H1 (cell line): ENCODE results near the gene MPP2. TPM values are rescaled to one million over a fixed set of nuclear protein-coding genes. Genes with fewer than 3 reads are reported as not detected.

ENCODE experiments used
- KDM4A ChIP-seq: IDR thresholded peaks from one replicate; pipeline ENCODE4 v1.7.1; 2012; ENCODE audit warnings: low read depth, mild to moderate bottlenecking, moderate library complexity, low read length, inconsistent platforms; ENCODE audit not compliant: severe bottlenecking
- SAP30 ChIP-seq: fragments of 300-600 bp; sonication (generic); IDR thresholded peaks from 2 replicates; pipeline ENCODE4 v1.7.1; 2012; ENCODE audit warnings: low read length, moderate library complexity, mild to moderate bottlenecking, inconsistent platforms; ENCODE audit not compliant: insufficient read depth, insufficient replicate concordance
- polyA plus RNA-seq, 7 experiments: library from polyadenylated mRNA; depleted of rRNA in 3 of 7; stranded (reverse) in 5 of 7; unstranded in 2 of 7; fragments of >200 nt in 5 of 7; fragments of 200-250 nt in 2 of 7; gene quantifications; 1 replicate in 5 of 7; 2 replicates in 1 of 7; 4 replicates in 1 of 7; pipeline versions ENCODE4 v1.2.1 to v1.2.3, GENCODE V29; 2011 to 2013; ENCODE audit warnings: missing spikeins in 2 of 7, mixed read lengths in 2 of 7
- total RNA-seq: library from RNA; stranded (reverse); fragmentation: NEBNext Ultra II Directional; extraction: Animal tissue kit (Norgen Biotek cat#: 25700); gene quantifications from 2 replicates; pipeline ENCODE4 v1.2.1, GENCODE V29; 2021

MPP2 gene
- total and polyA plus RNA-seq, 2 of the 8 experiments (the other 6 are each of a cell fraction or from before 2014, with no cell fraction given), result 30.9 to 34.1 TPM

DNA sequence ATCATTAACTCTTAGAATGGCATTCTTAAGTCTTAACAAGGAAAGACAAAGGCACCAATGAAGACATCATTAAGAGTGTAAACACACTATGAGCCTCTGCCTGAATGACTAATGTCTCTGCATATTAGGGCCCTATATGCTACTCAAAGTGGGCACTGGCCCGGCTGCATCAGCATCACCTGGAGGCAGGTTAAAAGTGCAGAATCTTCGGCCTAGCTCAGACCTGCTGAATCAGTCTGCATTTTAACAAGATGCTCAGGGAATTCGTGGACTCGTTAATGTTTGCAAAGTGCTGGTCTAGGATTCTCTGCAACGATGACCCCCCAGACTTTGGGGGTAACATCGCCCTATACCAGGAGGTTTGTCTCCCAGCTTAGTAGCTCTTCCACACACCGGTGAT is 81.1 kb downstream of the MPP2 start (continued):
- TF ChIP-seq SAP30 (no peak), KDM4A (no peak)
